Effector CD8-positive, alpha-beta T cell (primary cell): ENCODE results near the gene RPS16.

Experiments
- DNase-seq: peaks from one replicate; lab custom pipeline; 2025; lab: John Stamatoyannopoulos, UW

Gene RPS16

GRCh38 chr19:39388657-39389056, 47.1 kb downstream of the RPS16 start:
- no peak for DNase-seq

GRCh38 chr19:39386557-39386956, 49.2 kb downstream of the RPS16 start:
- DNase-seq: no peak

- no peak for DNase-seq
Observed at GRCh38 chr19:39385629-39386411, 49.9 kb downstream of the RPS16 start.

- DNase-seq: no peak
Observed at GRCh38 chr19:39384839-39385568, 50.7 kb downstream of the RPS16 start.
